GM19043 (cell line): ENCODE measurements around the gene TAS2R41.

Experiments
- ATAC-seq: cut with Tn5 transposase; IDR thresholded peaks from one replicate; pipeline ENCODE4 v1.9.1; 2021; ENCODE audit warnings: low read depth; ENCODE audit not compliant: unreplicated experiment

Gene TAS2R41

GRCh38 chr7:143492799-143493739, 15.4 kb downstream of the TAS2R41 start:
- ATAC-seq = no peak

- no peak for ATAC-seq
Observed at GRCh38 chr7:143493751-143494150, 16.1 kb downstream of the TAS2R41 start.

GRCh38 chr7:143494622-143495021, 16.9 kb downstream of the TAS2R41 start:
- no peak for ATAC-seq

- ATAC-seq = no peak
Observed at GRCh38 chr7:143495851-143496250, 18.2 kb downstream of the TAS2R41 start.

GRCh38 chr7:143496263-143496662, 18.6 kb downstream of the TAS2R41 start:
- no peak for ATAC-seq

GRCh38 chr7:143497008-143497795, 19.5 kb downstream of the TAS2R41 start:
- ATAC-seq = no peak

GRCh38 chr7:143499246-143499645, 21.6 kb downstream of the TAS2R41 start:
- no peak for ATAC-seq

- no peak for ATAC-seq
Observed at GRCh38 chr7:143499743-143500348, 22.2 kb downstream of the TAS2R41 start.

- no peak for ATAC-seq
Observed at GRCh38 chr7:143503261-143503660, 25.6 kb downstream of the TAS2R41 start.

GRCh38 chr7:143504215-143504936, 26.7 kb downstream of the TAS2R41 start:
- ATAC-seq = no peak

GRCh38 chr7:143504937-143505297, 27.2 kb downstream of the TAS2R41 start:
- ATAC-seq = no peak

- no peak for ATAC-seq
Observed at GRCh38 chr7:143505838-143506237, 28.2 kb downstream of the TAS2R41 start.

GRCh38 chr7:143507094-143507518, 29.4 kb downstream of the TAS2R41 start:
- ATAC-seq = no peak

- no peak for ATAC-seq
Observed at GRCh38 chr7:143507534-143508055, 29.9 kb downstream of the TAS2R41 start.

- ATAC-seq = no peak
Observed at GRCh38 chr7:143510854-143511592, 33.4 kb downstream of the TAS2R41 start.

- ATAC-seq = no peak
Observed at GRCh38 chr7:143511593-143512047, 33.9 kb downstream of the TAS2R41 start.

- no peak for ATAC-seq
Observed at GRCh38 chr7:143512488-143513340, 35.0 kb downstream of the TAS2R41 start.

- no peak for ATAC-seq
Observed at GRCh38 chr7:143514487-143514886, 36.8 kb downstream of the TAS2R41 start.
